Neural cell (in vitro differentiated cells): ENCODE data around the gene PIGQ. TPM values are rescaled to one million over a fixed set of nuclear protein-coding genes. Genes with fewer than 3 reads are reported as not detected.

Experiments used
- H2AFZ ChIP-seq: fragments of 200-600, 300-800 bp; sonication (generic), shearing (Covaris generic); 2 replicates; pipeline ENCODE4 v1.6.0; 2014; ENCODE audit warnings: low read depth, mild to moderate bottlenecking, antibody characterized with exemption, low read length, moderate library complexity
- H3F3A ChIP-seq: fragments of 200-600 bp; shearing (Covaris generic); 2 replicates; pipeline ENCODE4 v1.6.1; 2016; ENCODE audit warnings: mild to moderate bottlenecking, moderate library complexity, mixed read lengths, antibody characterized with exemption, low read length; ENCODE audit not compliant: insufficient read depth, poor library complexity, severe bottlenecking
- H3K27ac ChIP-seq: fragments of 200-600, 300-800 bp; sonication (generic), shearing (Covaris generic); 2 replicates; pipeline ENCODE4 v1.5.1; 2014; ENCODE audit warnings: mild to moderate bottlenecking, low read length, moderate library complexity
- H3K27me3 ChIP-seq: fragments of 300-800, 200-600 bp; sonication (generic), shearing (Covaris generic); 2 replicates; pipeline ENCODE4 v1.6.0; 2014; ENCODE audit warnings: mild to moderate bottlenecking, low read depth, low read length, moderate library complexity; ENCODE audit not compliant: insufficient read depth
- H3K36me3 ChIP-seq: fragments of 300-800, 200-600 bp; sonication (generic), shearing (Covaris generic); 2 replicates; pipeline ENCODE4 v1.5.1; 2014; ENCODE audit warnings: mild to moderate bottlenecking, antibody characterized with exemption, low read length, moderate library complexity; ENCODE audit not compliant: insufficient read depth
- H3K4me2 ChIP-seq: fragments of 300-800, 200-600 bp; sonication (generic), shearing (Covaris generic); 2 replicates; pipeline ENCODE4 v1.6.0; 2014; ENCODE audit warnings: mild to moderate bottlenecking, low read length
- H3K4me3 ChIP-seq: fragments of 300-800, 200-600 bp; sonication (generic), shearing (Covaris generic); 2 replicates; pipeline ENCODE4 v1.5.1; 2014; ENCODE audit warnings: mild to moderate bottlenecking, low read length, moderate library complexity
- H3K79me2 ChIP-seq: fragments of 200-600 bp; shearing (Covaris generic); replicated peaks from 2 replicates; pipeline ENCODE4 v1.6.0; 2014; ENCODE audit warnings: mild to moderate bottlenecking, low read length, moderate library complexity; ENCODE audit not compliant: insufficient read depth
- H3K9ac ChIP-seq: fragments of 300-800, 200-600 bp; sonication (generic), shearing (Covaris generic); 2 replicates; pipeline ENCODE4 v1.6.1; 2016; ENCODE audit warnings: mild to moderate bottlenecking, low read length, mixed read lengths
- H3K9me2 ChIP-seq: fragments of 200-600 bp; shearing (Covaris generic); 2 replicates; pipeline ENCODE4 v1.6.1; 2016; ENCODE audit warnings: mild to moderate bottlenecking, low read length, mixed read lengths; ENCODE audit not compliant: insufficient read depth
- H3K9me3 ChIP-seq: fragments of 200-600, 300-800 bp; sonication (generic), shearing (Covaris generic); 2 replicates; pipeline ENCODE4 v1.6.1; 2016; ENCODE audit warnings: mild to moderate bottlenecking, mixed run types, low read length, moderate library complexity, mixed read lengths
- H4K20me1 ChIP-seq: fragments of 200-600 bp; shearing (Covaris generic); 2 replicates; pipeline ENCODE4 v1.6.1; 2016; ENCODE audit warnings: mild to moderate bottlenecking, mixed run types; ENCODE audit not compliant: insufficient read depth
- CTCF ChIP-seq: fragments of 450-650 bp; IDR thresholded peaks from 2 replicates; pipeline ENCODE4 v1.5.1; 2014; ENCODE audit warnings: antibody characterized with exemption, mild to moderate bottlenecking, moderate library complexity; ENCODE audit not compliant: poor library complexity, severe bottlenecking
- EP300 ChIP-seq: fragments of 450-650 bp; conservative IDR thresholded peaks from 2 replicates; pipeline ENCODE4 v1.6.1; 2014; ENCODE audit warnings: antibody characterized with exemption, mild to moderate bottlenecking, moderate library complexity; ENCODE audit not compliant: poor library complexity, severe bottlenecking
- EZH2 ChIP-seq: fragments of 200-600, 300-800 bp; shearing (Covaris generic), sonication (generic); IDR thresholded peaks from 2 replicates; pipeline ENCODE4 v1.6.1; 2014; ENCODE audit warnings: antibody characterized with exemption, low read length, borderline replicate concordance, mild to moderate bottlenecking; ENCODE audit not compliant: insufficient read depth, poor library complexity, severe bottlenecking
- MXI1 ChIP-seq: fragments of 450-650 bp; conservative IDR thresholded peaks from 2 replicates; pipeline ENCODE4 v1.6.1; 2014; ENCODE audit warnings: antibody characterized with exemption, mild to moderate bottlenecking; ENCODE audit not compliant: poor library complexity, severe bottlenecking
- POLR2AphosphoS5 ChIP-seq: IDR thresholded peaks from 2 replicates; pipeline ENCODE4 v1.6.1; 2012
- RAD21 ChIP-seq: fragments of 450-650 bp; conservative IDR thresholded peaks from 2 replicates; pipeline ENCODE4 v1.6.1; 2014; ENCODE audit warnings: antibody characterized with exemption, mild to moderate bottlenecking, moderate library complexity
- REST ChIP-seq: IDR thresholded peaks from 2 replicates; pipeline ENCODE4 v1.6.1; 2012; ENCODE audit warnings: borderline replicate concordance
- SMC3 ChIP-seq: fragments of 450-650 bp; conservative IDR thresholded peaks from 2 replicates; pipeline ENCODE4 v1.6.1; 2014; ENCODE audit warnings: antibody characterized with exemption, mild to moderate bottlenecking, moderate library complexity; ENCODE audit not compliant: poor library complexity
- TAF1 ChIP-seq: IDR thresholded peaks from 2 replicates; pipeline ENCODE4 v1.6.1; 2012; ENCODE audit warnings: low read depth
- polyA plus RNA-seq: library from polyadenylated mRNA; depleted of rRNA; stranded (reverse); fragments of >200 nt; gene quantifications from 2 replicates; pipeline ENCODE4 v1.2.3, GENCODE V29; 2014

PIGQ gene
- polyA plus RNA-seq, 1 donor from 2014 or later = 69.2 TPM

GRCh38 chr16:616733-617586 is 47.2 kb downstream of the PIGQ start:
- H3K36me3 ChIP-seq = peaks cover 7% of the 10 kb centered on the region
- TF ChIP-seq SMC3 (no peak), RAD21 (no peak), REST (no peak), TAF1 (no peak), POLR2AphosphoS5 (no peak), MXI1 (no peak), EZH2 (no peak), CTCF (no peak), EP300 (no peak)
- H3K79me2 ChIP-seq = no peaks in the 10 kb centered on the region
- H3K9ac ChIP-seq = no peak overlapping the region
- no peaks in the 10 kb centered on the region for H3K27me3 ChIP-seq
- H4K20me1 ChIP-seq = no peaks in the 10 kb centered on the region
- H3K27ac ChIP-seq = no peak overlapping the region
- H3K4me3 ChIP-seq = no peak overlapping the region
- H3K9me3 ChIP-seq = no peaks in the 10 kb centered on the region
- H3K4me2 ChIP-seq = no peak overlapping the region
- H3K9me2 ChIP-seq = no peaks in the 10 kb centered on the region
- H2AFZ ChIP-seq = no peak overlapping the region
- H3F3A ChIP-seq = no peaks in the 10 kb centered on the region

GRCh38 chr16:617855-618254 is 48.1 kb downstream of the PIGQ start:
- Histone ChIP-seq H3K4me3 (no peak overlapping the region), H3K79me2 (no peaks in the 10 kb centered on the region), H2AFZ (no peak overlapping the region), H3K36me3 (peaks cover 7% of the 10 kb centered on the region), H3K9ac (no peak overlapping the region), H3K4me2 (no peak overlapping the region), H3K27ac (no peak overlapping the region), H3K27me3 (no peaks in the 10 kb centered on the region), H3K9me2 (no peaks in the 10 kb centered on the region), H3K9me3 (no peaks in the 10 kb centered on the region), H4K20me1 (no peaks in the 10 kb centered on the region), H3F3A (no peaks in the 10 kb centered on the region)
- TF ChIP-seq SMC3 (no peak), RAD21 (no peak), TAF1 (no peak)
